Immature natural killer cell (primary cell): ENCODE measurements around the gene CCND1. TPM values are rescaled to one million over a fixed set of nuclear protein-coding genes. Genes with fewer than 3 reads are reported as not detected.
A peak's percentile ranks its signal among the peaks of the same experiment; 100 is the strongest.

Experiments used
- DNase-seq, 3 donors: peaks; one replicate each; pipeline ENCODE4 v3.0.0; 2022; ENCODE audit warnings: mixed read lengths in 1 of 3
- H3K27ac Mint-ChIP-seq, 6 donors: one replicate each; pipeline ENCODE4 v1.8.0; 2020; ENCODE audit warnings: mixed read lengths in 6 of 6, mild to moderate bottlenecking in 5 of 6, inconsistent platforms in 4 of 6, moderate library complexity in 3 of 6
- H3K27me3 Mint-ChIP-seq, 3 donors: one replicate each; pipeline ENCODE4 v1.8.0; 2020 to 2021; ENCODE audit warnings: low read depth in 3 of 3, mild to moderate bottlenecking in 3 of 3, mixed read lengths in 3 of 3, moderate library complexity in 3 of 3, inconsistent platforms in 1 of 3
- H3K36me3 Mint-ChIP-seq, 3 donors: one replicate each; pipeline ENCODE4 v1.8.0; 2020; ENCODE audit warnings: mixed read lengths in 3 of 3, inconsistent platforms in 2 of 3, mild to moderate bottlenecking in 2 of 3
- H3K4me1 Mint-ChIP-seq, 2 donors: one replicate each; pipeline ENCODE4 v1.8.0; 2020; ENCODE audit warnings: inconsistent platforms in 2 of 2, mild to moderate bottlenecking in 2 of 2, mixed read lengths in 2 of 2, moderate library complexity in 1 of 2
- H3K4me3 Mint-ChIP-seq, 5 donors: one replicate each; pipeline ENCODE4 v1.8.0; 2020; ENCODE audit warnings: mild to moderate bottlenecking in 5 of 5, mixed read lengths in 5 of 5, inconsistent platforms in 3 of 5, moderate library complexity in 3 of 5
- H3K9me3 Mint-ChIP-seq, 6 donors: one replicate each; pipeline ENCODE4 v1.8.0; 2020; ENCODE audit warnings: mild to moderate bottlenecking in 6 of 6, mixed read lengths in 6 of 6, inconsistent platforms in 4 of 6, moderate library complexity in 3 of 6
- polyA plus RNA-seq, 3 donors: library from polyadenylated mRNA; unstranded; fragments of 300-500 nt; fragmentation: Illumina TruSeq; gene quantifications; one replicate each; pipeline ENCODE4 v1.2.3, GENCODE V29; 2021

CCND1 gene
- polyA plus RNA-seq, 3 donors from 2014 or later = 0.85 to 1.3 TPM; not detected in 1

DNA sequence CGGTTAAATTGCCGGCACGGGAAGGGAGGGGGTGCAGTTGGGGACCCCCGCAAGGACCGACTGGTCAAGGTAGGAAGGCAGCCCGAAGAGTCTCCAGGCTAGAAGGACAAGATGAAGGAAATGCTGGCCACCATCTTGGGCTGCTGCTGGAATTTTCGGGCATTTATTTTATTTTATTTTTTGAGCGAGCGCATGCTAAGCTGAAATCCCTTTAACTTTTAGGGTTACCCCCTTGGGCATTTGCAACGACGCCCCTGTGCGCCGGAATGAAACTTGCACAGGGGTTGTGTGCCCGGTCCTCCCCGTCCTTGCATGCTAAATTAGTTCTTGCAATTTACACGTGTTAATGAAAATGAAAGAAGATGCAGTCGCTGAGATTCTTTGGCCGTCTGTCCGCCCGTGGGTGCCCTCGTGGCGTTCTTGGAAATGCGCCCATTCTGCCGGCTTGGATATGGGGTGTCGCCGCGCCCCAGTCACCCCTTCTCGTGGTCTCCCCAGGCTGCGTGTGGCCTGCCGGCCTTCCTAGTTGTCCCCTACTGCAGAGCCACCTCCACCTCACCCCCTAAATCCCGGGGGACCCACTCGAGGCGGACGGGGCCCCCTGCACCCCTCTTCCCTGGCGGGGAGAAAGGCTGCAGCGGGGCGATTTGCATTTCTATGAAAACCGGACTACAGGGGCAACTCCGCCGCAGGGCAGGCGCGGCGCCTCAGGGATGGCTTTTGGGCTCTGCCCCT lies 529 bp upstream of the CCND1 start:
- Mint-ChIP-seq H3K4me1 (peaks cover 18 to 27% of the 10 kb centered on the region in 2 donors), H3K9me3 (peaks cover 0 to 1% (median 0%) of the 10 kb centered on the region in 6 donors), H3K27ac (no peak overlapping the region), H3K36me3 (no peaks in the 10 kb centered on the region), H3K4me3 (peak overlapping the region; percentile 33 to 74 (median 65)), H3K27me3 (peaks cover 12 to 33% (median 26%) of the 10 kb centered on the region in 3 donors)
- no peak for DNase-seq

- Mint-ChIP-seq H3K4me3 (peak overlapping the region; percentile 79 to 86 (median 84)), H3K27ac (no peak overlapping the region), H3K27me3 (peaks cover 14 to 26% (median 19%) of the 10 kb centered on the region in 3 donors), H3K9me3 (peaks cover 0 to 1% (median 0%) of the 10 kb centered on the region in 6 donors), H3K36me3 (no peaks in the 10 kb centered on the region), H3K4me1 (peaks cover 18 to 22% of the 10 kb centered on the region in 2 donors)
- DNase-seq = peak in 1 of 3 donors; percentile 6
Observed at GRCh38 chr11:69641681-69642548, 959 bp downstream of the CCND1 start.

DNA sequence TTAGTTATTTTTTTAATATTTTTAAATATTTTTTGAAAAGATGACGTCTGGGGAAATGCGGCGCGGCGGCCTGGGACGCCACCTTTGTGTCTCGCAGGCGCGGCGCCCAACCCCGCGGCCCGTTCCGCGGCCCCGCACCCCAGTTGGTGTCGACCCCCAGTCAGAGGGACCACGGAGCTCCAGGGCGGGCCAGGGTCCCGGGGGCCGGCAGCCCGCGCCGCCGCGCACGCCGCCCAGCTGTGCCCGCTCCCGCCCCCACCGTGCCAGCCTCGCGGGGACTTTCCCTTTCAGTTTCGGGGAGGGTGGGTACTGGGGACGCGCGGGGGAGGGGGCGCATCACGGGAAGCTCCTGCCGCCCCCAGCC lies 1.6 kb downstream of the CCND1 start:
- peak; percentile 38 to 47 (median 41) for DNase-seq
- H3K27ac Mint-ChIP-seq = no peak overlapping the region
- peaks cover 18 to 19% of the 10 kb centered on the region in 2 donors for H3K4me1 Mint-ChIP-seq
- H3K4me3 Mint-ChIP-seq = peak overlapping the region in 3 of 5 donors; percentile 66 to 74 (median 70)
- no peaks in the 10 kb centered on the region for H3K36me3 Mint-ChIP-seq
- peaks cover 0 to 1% (median 0%) of the 10 kb centered on the region in 6 donors for H3K9me3 Mint-ChIP-seq
- H3K27me3 Mint-ChIP-seq = peaks cover 16 to 23% (median 19%) of the 10 kb centered on the region in 3 donors

- H3K27me3 Mint-ChIP-seq = peaks cover 18 to 21% (median 19%) of the 10 kb centered on the region in 3 donors
- peaks cover 0 to 1% (median 0%) of the 10 kb centered on the region in 6 donors for H3K9me3 Mint-ChIP-seq
- H3K27ac Mint-ChIP-seq = peak overlapping the region in 1 of 6 donors; percentile 55
- H3K36me3 Mint-ChIP-seq = no peaks in the 10 kb centered on the region
- DNase-seq = peak; percentile 73 to 81 (median 80)
- peak overlapping the region; percentile 72 to 85 (median 79) for H3K4me3 Mint-ChIP-seq
- H3K4me1 Mint-ChIP-seq = peaks cover 15 to 18% of the 10 kb centered on the region in 2 donors
Observed at GRCh38 chr11:69642913-69643632, 2.1 kb downstream of the CCND1 start.

DNA sequence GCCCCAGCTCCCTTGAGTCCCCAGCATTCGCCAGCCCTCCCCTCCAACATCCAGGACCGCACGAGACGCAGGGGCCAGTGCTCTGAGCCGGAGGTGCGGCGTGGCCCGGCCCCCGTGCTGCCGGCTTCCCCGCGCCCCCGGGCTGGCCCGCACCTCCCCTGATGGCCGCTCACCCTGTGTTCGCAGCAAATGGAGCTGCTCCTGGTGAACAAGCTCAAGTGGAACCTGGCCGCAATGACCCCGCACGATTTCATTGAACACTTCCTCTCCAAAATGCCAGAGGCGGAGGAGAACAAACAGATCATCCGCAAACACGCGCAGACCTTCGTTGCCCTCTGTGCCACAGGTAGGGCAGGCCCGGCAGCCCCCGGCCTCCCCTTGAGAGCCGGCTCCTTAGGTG lies 2.7 kb downstream of the CCND1 start:
- Mint-ChIP-seq H3K36me3 (no peaks in the 10 kb centered on the region), H3K27ac (no peak overlapping the region), H3K9me3 (peaks cover 0 to 1% (median 0%) of the 10 kb centered on the region in 6 donors), H3K4me3 (peak overlapping the region; percentile 48 to 78 (median 65)), H3K27me3 (peaks cover 15 to 21% (median 19%) of the 10 kb centered on the region in 3 donors), H3K4me1 (peaks cover 12 to 18% of the 10 kb centered on the region in 2 donors)
- DNase-seq = no peak

GRCh38 chr11:69644071-69644961 lies 3.4 kb downstream of the CCND1 start:
- H3K4me3 Mint-ChIP-seq = peak overlapping the region; percentile 23 to 78 (median 65)
- H3K4me1 Mint-ChIP-seq = peaks cover 12 to 18% of the 10 kb centered on the region in 2 donors
- peaks cover 15 to 19% (median 17%) of the 10 kb centered on the region in 3 donors for H3K27me3 Mint-ChIP-seq
- peak overlapping the region in 1 of 6 donors; percentile 49 for H3K27ac Mint-ChIP-seq
- no peak for DNase-seq
- no peaks in the 10 kb centered on the region for H3K36me3 Mint-ChIP-seq
- H3K9me3 Mint-ChIP-seq = peaks cover 0 to 1% (median 0%) of the 10 kb centered on the region in 6 donors

GRCh38 chr11:69644962-69645675 lies 4.2 kb downstream of the CCND1 start:
- DNase-seq = no peak
- H3K27ac Mint-ChIP-seq = no peak overlapping the region
- H3K4me1 Mint-ChIP-seq = peaks cover 11 to 14% of the 10 kb centered on the region in 2 donors
- peaks cover 0 to 1% (median 0%) of the 10 kb centered on the region in 6 donors for H3K9me3 Mint-ChIP-seq
- peaks cover 12 to 14% (median 13%) of the 10 kb centered on the region in 3 donors for H3K27me3 Mint-ChIP-seq
- H3K4me3 Mint-ChIP-seq = peak overlapping the region in 1 of 5 donors; percentile 10
- no peaks in the 10 kb centered on the region for H3K36me3 Mint-ChIP-seq

- DNase-seq = no peak
- Mint-ChIP-seq H3K27ac (no peak overlapping the region), H3K27me3 (peaks cover 5 to 8% (median 7%) of the 10 kb centered on the region in 3 donors)
Observed at GRCh38 chr11:69645801-69646492, 5.0 kb downstream of the CCND1 start.

GRCh38 chr11:69646493-69647389 lies 5.8 kb downstream of the CCND1 start:
- Mint-ChIP-seq H3K4me1 (no peaks in the 10 kb centered on the region), H3K27me3 (peaks cover 0 to 5% (median 2%) of the 10 kb centered on the region in 3 donors), H3K27ac (no peak overlapping the region), H3K4me3 (no peak overlapping the region), H3K9me3 (no peaks in the 10 kb centered on the region), H3K36me3 (no peaks in the 10 kb centered on the region)
- DNase-seq = no peak

More at GRCh38 chr11:69645801-69646492, 5.0 kb downstream of the CCND1 start:
- H3K4me3 Mint-ChIP-seq = no peak overlapping the region
- peaks cover 0 to under 1% (median 0%) of the 10 kb centered on the region in 6 donors for H3K9me3 Mint-ChIP-seq
- no peaks in the 10 kb centered on the region for H3K36me3 Mint-ChIP-seq
- peaks cover 6% of the 10 kb centered on the region in 2 donors for H3K4me1 Mint-ChIP-seq

DNA sequence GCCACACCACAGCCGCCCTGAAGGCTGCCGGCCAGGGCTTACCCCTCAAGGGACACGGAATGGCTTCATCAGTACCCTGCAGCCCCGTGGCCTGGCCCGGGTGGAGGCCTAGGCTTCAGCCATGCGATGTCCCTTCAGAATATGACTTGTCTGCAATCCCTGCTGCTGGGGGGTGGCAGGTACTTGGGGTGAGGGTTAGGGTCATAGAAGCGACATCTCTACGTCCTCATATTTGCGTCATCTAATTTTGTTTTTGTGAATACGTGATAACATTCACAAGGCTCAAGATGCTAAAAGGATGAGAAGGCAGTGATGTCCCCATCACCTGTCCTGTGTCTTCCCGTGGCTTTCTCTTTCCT lies 6.4 kb downstream of the CCND1 start:
- H3K4me3 Mint-ChIP-seq = no peak overlapping the region
- peaks cover 0 to 5% (median 2%) of the 10 kb centered on the region in 3 donors for H3K27me3 Mint-ChIP-seq
- H3K36me3 Mint-ChIP-seq = no peaks in the 10 kb centered on the region
- H3K9me3 Mint-ChIP-seq = no peaks in the 10 kb centered on the region
- H3K27ac Mint-ChIP-seq = no peak overlapping the region
- H3K4me1 Mint-ChIP-seq = no peaks in the 10 kb centered on the region
- DNase-seq = no peak
